GM12872 (cell line): ENCODE results near the gene UTP3.

Experiments used
- CTCF ChIP-seq: IDR thresholded peaks from 3 replicates; pipeline ENCODE4 v1.5.1; 2011; ENCODE audit warnings: low read depth, mild to moderate bottlenecking, low read length, moderate library complexity; ENCODE audit not compliant: insufficient read depth

Gene UTP3

GRCh38 chr4:70701271-70701670, 12.9 kb downstream of the UTP3 start:
- no peak for TF ChIP-seq CTCF

GRCh38 chr4:70703619-70704214, 15.4 kb downstream of the UTP3 start:
- no peak for TF ChIP-seq CTCF

- peak; percentile 52; the same call in 2 of the 3 replicates for TF ChIP-seq CTCF
These were observed 16.0 kb downstream of the UTP3 start for GRCh38 chr4:70704215-70704930.

- no peak for TF ChIP-seq CTCF
These were observed 16.5 kb downstream of the UTP3 start for GRCh38 chr4:70704931-70705182.

- TF ChIP-seq CTCF: no peak
These were observed 17.1 kb downstream of the UTP3 start for GRCh38 chr4:70705183-70706043.

GRCh38 chr4:70706044-70706461, 17.7 kb downstream of the UTP3 start:
- no peak for TF ChIP-seq CTCF

GRCh38 chr4:70706516-70706915, 18.2 kb downstream of the UTP3 start:
- no peak for TF ChIP-seq CTCF
